ENCODE measurements around the gene KCNJ8.

- TF ChIP-seq POLR2A (IDR thresholded peaks at IDR 0.05; ENCODE audit: low read length) (no peak), GATA1 (IDR thresholded peaks at IDR 0.05; ENCODE audit: low read depth, low read length) (no peak)
Observed at GRCh38 chr12:21800011-21800410, 25.5 kb upstream of the KCNJ8 start.
